A549 (cell line): ENCODE results near the gene PRAC1. TPM values are rescaled to one million over a fixed set of nuclear protein-coding genes. Genes with fewer than 3 reads are reported as not detected.

Experiments
- ATAC-seq, 2 experiments: fragments of 200-7000 bp in 1 of 2; fragments of >200 bp in 1 of 2; cut with Nextera tagmentation in 1 of 2; cut with Tn5 transposase in 1 of 2; 3 replicates each; pipeline versions ENCODE4 v1.8.0 to v1.9.1; 2018 to 2020; ENCODE audit warnings: mild to moderate bottlenecking in 1 of 2, moderate library complexity in 1 of 2
- CTCF ChIA-PET: fragments of 300-600 bp; sonication (Branson Sonifier 250); formaldehyde crosslinking; extraction: SDS; loops from one replicate; lab custom pipeline; 2021; ENCODE audit warnings: antibody characterized with exemption, inconsistent platforms; lab: Yijun Ruan, JAX
- POLR2A ChIA-PET: fragments of 350-600 bp; formaldehyde crosslinking; extraction: SDS; loops from one replicate; lab custom pipeline; 2021; ENCODE audit warnings: antibody characterized with exemption, inconsistent platforms; lab: Yijun Ruan, JAX
- DNase-seq, 2 experiments: peaks; one replicate each; pipeline versions ENCODE4 v3.0.0 to v3.0.0-alpha.2; 2011 to 2016; ENCODE audit warnings: low read depth in 1 of 2, low spot score in 1 of 2
- FAIRE-seq: peaks from 2 replicates; lab custom pipeline; 2011; peaks lifted over from hg19 to GRCh38; lab: Jason Lieb, UNC
- H3K27ac ChIP-seq, 2 experiments: fragments of >200 bp; sonication (Bioruptor Twin); formaldehyde crosslinking; 3 replicates each; pipeline ENCODE4 v1.5.1; 2016 to 2017
- H3K4me1 ChIP-seq: fragments of >200 bp; sonication (Bioruptor Twin); formaldehyde crosslinking; 3 replicates; pipeline ENCODE4 v1.6.1; 2016
- H3K4me2 ChIP-seq: fragments of >200 bp; sonication (Bioruptor Twin); formaldehyde crosslinking; 3 replicates; pipeline ENCODE4 v1.6.1; 2016
- H3K4me3 ChIP-seq: fragments of >200 bp; sonication (Bioruptor Twin); formaldehyde crosslinking; 3 replicates; pipeline ENCODE4 v1.5.1; 2016
- H3K9me3 ChIP-seq: fragments of >200 bp; sonication (Bioruptor Twin); formaldehyde crosslinking; 3 replicates; pipeline ENCODE4 v1.6.1; 2016
- BHLHE40 ChIP-seq: IDR thresholded peaks from 2 replicates; pipeline ENCODE4 v1.6.1; 2012; ENCODE audit warnings: low read depth, low read length, inconsistent platforms
- CHD4 ChIP-seq: fragments of 200-600 bp; sonication (generic); IDR thresholded peaks from 2 replicates; pipeline ENCODE4 v1.6.1; 2016; ENCODE audit warnings: antibody characterized with exemption, mild to moderate bottlenecking, borderline replicate concordance
- EHF ChIP-seq: fragments of 250-450 bp; sonication (Bioruptor Pico); IDR thresholded peaks from 2 replicates; pipeline ENCODE4 v1.5.0; 2020; ENCODE audit warnings: mild to moderate bottlenecking
- EHMT2 ChIP-seq: fragments of 200-600 bp; sonication (generic); IDR thresholded peaks from 2 replicates; pipeline ENCODE4 v1.6.1; 2016; ENCODE audit warnings: antibody characterized with exemption, low read depth, mild to moderate bottlenecking, moderate library complexity
- HOXA7 ChIP-seq: fragments of 250-450 bp; sonication (Bioruptor Pico); IDR thresholded peaks from 2 replicates; pipeline ENCODE4 v1.5.0; 2020; ENCODE audit warnings: mild to moderate bottlenecking, moderate library complexity
- HOXB5 ChIP-seq: fragments of 250-450 bp; sonication (Bioruptor Pico); IDR thresholded peaks from 2 replicates; pipeline ENCODE4 v1.5.0; 2020; ENCODE audit warnings: mild to moderate bottlenecking, moderate library complexity
- MAFK ChIP-seq: fragments of 450-650 bp; IDR thresholded peaks from 2 replicates; pipeline ENCODE4 v1.6.1; 2014; ENCODE audit not compliant: partially characterized antibody
- NFE2L2 ChIP-seq: fragments of 150-350 bp; conservative IDR thresholded peaks from 2 replicates; pipeline ENCODE4 v1.6.1; 2014; ENCODE audit warnings: low read length
- NPAS2 ChIP-seq: fragments of 250-450 bp; sonication (Bioruptor Pico); IDR thresholded peaks from 2 replicates; pipeline ENCODE4 v1.8.0; 2022; ENCODE audit warnings: mild to moderate bottlenecking, moderate library complexity, borderline replicate concordance
- PHF8 ChIP-seq: fragments of 200-600 bp; sonication (generic); IDR thresholded peaks from 2 replicates; pipeline ENCODE4 v1.6.1; 2016; ENCODE audit warnings: low read depth, mild to moderate bottlenecking, antibody characterized with exemption, moderate library complexity, borderline replicate concordance
- RAD21 ChIP-seq, 2 experiments: fragments of >200 bp in 1 of 2; sonication (Bioruptor Twin) in 1 of 2; formaldehyde crosslinking in 1 of 2; IDR thresholded peaks in 1 of 2; conservative IDR thresholded peaks in 1 of 2; 2 replicates in 1 of 2; 3 replicates in 1 of 2; pipeline ENCODE4 v1.6.1; 2012 to 2018; ENCODE audit warnings: inconsistent platforms in 1 of 2
- RCOR1 ChIP-seq: fragments of 150-350 bp; IDR thresholded peaks from 2 replicates; pipeline ENCODE4 v1.6.1; 2014; ENCODE audit warnings: antibody characterized with exemption, low read length, low read depth
- SMC3 ChIP-seq: fragments of >200 bp; sonication (Bioruptor Twin); formaldehyde crosslinking; IDR thresholded peaks from 3 replicates; pipeline ENCODE4 v1.6.1; 2018; ENCODE audit warnings: inconsistent platforms
- ZNF302 ChIP-seq: fragments of 250-450 bp; sonication (Bioruptor Pico); IDR thresholded peaks from 2 replicates; pipeline ENCODE4 v1.9.0; 2021; ENCODE audit warnings: inconsistent platforms, mild to moderate bottlenecking, moderate library complexity
- WGBS: methylation state at CpG from one replicate; pipeline ENCODE4 v1.1.6; 2017; ENCODE audit errors: missing lambda C conversion rate; 5-methylcytosine and 5-hydroxymethylcytosine counted together
- polyA plus RNA-seq, 4 experiments: library from polyadenylated mRNA; depleted of rRNA in 3 of 4; stranded (reverse); fragments of >200 nt; fragmentation: RNase III in 1 of 4; extraction: RNeasy Plus Mini Kit Qiagen cat#74134 plus additional on column Dnase treatment in 1 of 4; gene quantifications; 2 replicates in 3 of 4; 3 replicates in 1 of 4; pipeline ENCODE4 v1.2.3, GENCODE V29; 2011 to 2017
- TF ChIP-seq, protein P1 (sequence below): fragments of >200 bp; sonication (Bioruptor Twin); formaldehyde crosslinking; IDR thresholded peaks from 3 replicates; pipeline ENCODE4 v1.5.1; 2016
- TF ChIP-seq, protein P2 (sequence below): IDR thresholded peaks from 2 replicates; pipeline ENCODE4 v1.6.1; 2012
- TF ChIP-seq, protein P3 (sequence below): IDR thresholded peaks from 2 replicates; pipeline ENCODE4 v1.6.1; 2012
- TF ChIP-seq, protein P4 (sequence below): fragments of 250-450 bp; sonication (Bioruptor Pico); IDR thresholded peaks from 2 replicates; pipeline ENCODE4 v1.5.0; 2020; ENCODE audit warnings: low read depth, mild to moderate bottlenecking, moderate library complexity
- TF ChIP-seq, protein P5 (sequence below): fragments of >200 bp; sonication (Bioruptor Twin); formaldehyde crosslinking; IDR thresholded peaks from 2 replicates; pipeline ENCODE4 v1.6.1; 2016

Gene PRAC1
- polyA plus RNA-seq, 2 of the 4 experiments (the other 2 are of a cell fraction), result not detected

DNA sequence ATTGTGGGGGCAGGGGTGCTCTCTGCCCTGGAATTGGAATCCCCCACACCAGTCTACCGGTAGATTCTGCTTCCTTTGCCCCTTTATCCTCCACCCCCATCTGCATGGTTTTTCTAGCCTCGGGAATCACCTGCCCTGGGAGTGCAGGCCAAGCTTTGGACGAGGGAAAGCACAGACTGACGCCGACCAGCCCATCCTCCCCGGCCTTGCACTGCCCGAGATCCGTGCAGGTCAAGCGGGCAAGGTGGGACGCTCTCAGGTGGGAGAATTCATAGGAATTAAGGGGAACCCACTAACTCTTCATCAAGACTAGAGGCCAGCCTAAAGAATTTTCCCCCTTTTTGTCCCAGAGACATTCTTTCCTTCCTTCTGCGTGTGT lies 16.1 kb upstream of the PRAC1 start:
- ATAC-seq, result no peak
- H3K4me2 ChIP-seq, result no peak overlapping the region
- H3K4me1 ChIP-seq, result no peaks in the 10 kb centered on the region
- ChIA-PET CTCF (interaction anchor here (0.7 to 33.0 kb wide), 7 partner anchors 12 to 142 kb away, joined by 3 to 852 read pairs (median 10); partner anchors contain the start of genes HOXB13, PRAC1 and PRAC2), POLR2A (no interaction called here)
- H3K4me3 ChIP-seq, result no peak overlapping the region
- no peaks in the 10 kb centered on the region for H3K9me3 ChIP-seq
- no peak overlapping the region for H3K27ac ChIP-seq
- TF ChIP-seq, protein P1, sequence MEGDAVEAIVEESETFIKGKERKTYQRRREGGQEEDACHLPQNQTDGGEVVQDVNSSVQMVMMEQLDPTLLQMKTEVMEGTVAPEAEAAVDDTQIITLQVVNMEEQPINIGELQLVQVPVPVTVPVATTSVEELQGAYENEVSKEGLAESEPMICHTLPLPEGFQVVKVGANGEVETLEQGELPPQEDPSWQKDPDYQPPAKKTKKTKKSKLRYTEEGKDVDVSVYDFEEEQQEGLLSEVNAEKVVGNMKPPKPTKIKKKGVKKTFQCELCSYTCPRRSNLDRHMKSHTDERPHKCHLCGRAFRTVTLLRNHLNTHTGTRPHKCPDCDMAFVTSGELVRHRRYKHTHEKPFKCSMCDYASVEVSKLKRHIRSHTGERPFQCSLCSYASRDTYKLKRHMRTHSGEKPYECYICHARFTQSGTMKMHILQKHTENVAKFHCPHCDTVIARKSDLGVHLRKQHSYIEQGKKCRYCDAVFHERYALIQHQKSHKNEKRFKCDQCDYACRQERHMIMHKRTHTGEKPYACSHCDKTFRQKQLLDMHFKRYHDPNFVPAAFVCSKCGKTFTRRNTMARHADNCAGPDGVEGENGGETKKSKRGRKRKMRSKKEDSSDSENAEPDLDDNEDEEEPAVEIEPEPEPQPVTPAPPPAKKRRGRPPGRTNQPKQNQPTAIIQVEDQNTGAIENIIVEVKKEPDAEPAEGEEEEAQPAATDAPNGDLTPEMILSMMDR, result no peak
- TF ChIP-seq EHF (CRISPR knock-in tag) (no peak), NPAS2 (CRISPR knock-in tag) (no peak), MAFK (no peak), BHLHE40 (no peak), HOXA7 (CRISPR knock-in tag) (no peak), PHF8 (no peak), EHMT2 (no peak), CHD4 (no peak)
- TF ChIP-seq, protein P2, sequence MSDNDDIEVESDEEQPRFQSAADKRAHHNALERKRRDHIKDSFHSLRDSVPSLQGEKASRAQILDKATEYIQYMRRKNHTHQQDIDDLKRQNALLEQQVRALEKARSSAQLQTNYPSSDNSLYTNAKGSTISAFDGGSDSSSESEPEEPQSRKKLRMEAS, result no peak
- TF ChIP-seq, protein P3, sequence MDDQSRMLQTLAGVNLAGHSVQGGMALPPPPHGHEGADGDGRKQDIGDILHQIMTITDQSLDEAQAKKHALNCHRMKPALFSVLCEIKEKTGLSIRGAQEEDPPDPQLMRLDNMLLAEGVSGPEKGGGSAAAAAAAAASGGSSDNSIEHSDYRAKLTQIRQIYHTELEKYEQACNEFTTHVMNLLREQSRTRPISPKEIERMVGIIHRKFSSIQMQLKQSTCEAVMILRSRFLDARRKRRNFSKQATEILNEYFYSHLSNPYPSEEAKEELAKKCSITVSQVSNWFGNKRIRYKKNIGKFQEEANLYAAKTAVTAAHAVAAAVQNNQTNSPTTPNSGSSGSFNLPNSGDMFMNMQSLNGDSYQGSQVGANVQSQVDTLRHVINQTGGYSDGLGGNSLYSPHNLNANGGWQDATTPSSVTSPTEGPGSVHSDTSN, result no peak
- TF ChIP-seq, protein P4, sequence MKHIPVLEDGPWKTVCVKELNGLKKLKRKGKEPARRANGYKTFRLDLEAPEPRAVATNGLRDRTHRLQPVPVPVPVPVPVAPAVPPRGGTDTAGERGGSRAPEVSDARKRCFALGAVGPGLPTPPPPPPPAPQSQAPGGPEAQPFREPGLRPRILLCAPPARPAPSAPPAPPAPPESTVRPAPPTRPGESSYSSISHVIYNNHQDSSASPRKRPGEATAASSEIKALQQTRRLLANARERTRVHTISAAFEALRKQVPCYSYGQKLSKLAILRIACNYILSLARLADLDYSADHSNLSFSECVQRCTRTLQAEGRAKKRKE, result no peak
- TF ChIP-seq, protein P5, sequence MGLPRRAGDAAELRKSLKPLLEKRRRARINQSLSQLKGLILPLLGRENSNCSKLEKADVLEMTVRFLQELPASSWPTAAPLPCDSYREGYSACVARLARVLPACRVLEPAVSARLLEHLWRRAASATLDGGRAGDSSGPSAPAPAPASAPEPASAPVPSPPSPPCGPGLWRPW, result no peak
- DNase-seq, result no peak
- 72% methylated on average over 11 of the region's 11 CpGs for WGBS
- FAIRE-seq, result no peak

DNA sequence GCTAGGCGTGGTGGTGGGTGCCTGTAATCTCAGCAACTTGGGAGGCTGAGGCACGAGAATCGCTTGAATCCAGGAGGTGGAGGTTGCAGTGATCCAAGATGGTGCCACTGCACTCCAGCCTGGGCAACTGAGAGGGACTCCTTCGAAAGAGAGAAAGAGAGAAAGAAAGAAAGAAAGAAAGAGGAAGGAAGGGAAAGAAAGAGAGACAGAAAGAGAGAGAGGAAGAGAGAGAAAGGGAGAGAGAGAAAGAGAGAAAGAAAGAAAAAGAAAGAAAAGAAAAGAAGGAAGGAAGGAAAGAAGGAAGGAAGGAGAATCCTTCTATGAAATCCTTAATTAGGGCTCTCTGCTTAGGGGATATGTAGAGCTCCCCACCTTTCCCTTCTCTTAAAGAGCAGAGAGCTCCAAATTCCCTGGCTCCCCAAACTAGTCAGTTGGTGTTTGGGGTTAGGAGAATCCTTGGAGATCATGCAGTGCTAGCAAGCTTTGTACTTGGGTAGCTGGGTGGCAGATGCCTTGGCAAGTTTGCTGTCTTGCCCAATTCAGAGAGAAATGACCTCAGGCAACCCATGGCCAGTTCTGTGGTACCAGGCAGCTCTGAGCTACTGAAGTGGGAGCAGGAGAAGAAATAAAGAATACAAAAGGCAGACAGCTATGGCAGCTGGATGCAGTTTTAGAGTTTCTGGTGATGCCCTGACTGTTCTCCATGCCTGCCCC lies 15.2 kb upstream of the PRAC1 start:
- Histone ChIP-seq H3K9me3 (no peaks in the 10 kb centered on the region), H3K4me1 (no peaks in the 10 kb centered on the region), H3K4me2 (no peak overlapping the region), H3K27ac (no peak overlapping the region), H3K4me3 (no peak overlapping the region)
- DNase-seq, result no peak
- no peak for FAIRE-seq
- TF ChIP-seq, protein P2, result no peak
- TF ChIP-seq NFE2L2 (no peak), HOXB5 (CRISPR knock-in tag) (no peak), RAD21 (conservative IDR thresholded peaks at IDR 0.05 in 1 of 2, IDR thresholded peaks at IDR 0.05 in 1 of 2) (no peak), RCOR1 (no peak), SMC3 (no peak), ZNF302 (CRISPR knock-in tag) (no peak)
- POLR2A ChIA-PET, result no interaction called here
- WGBS, result 63% methylated on average over 4 of the region's 4 CpGs
- CTCF ChIA-PET, result interaction anchor here (0.7 to 33.0 kb wide), 10 partner anchors 11 to 143 kb away, joined by 3 to 852 read pairs (median 6); partner anchors contain the start of genes HOXB13, PRAC1 and PRAC2
- no peak for ATAC-seq
